Measurements from ENCODE around the gene SPTBN1. TPM values are rescaled to one million over a fixed set of nuclear protein-coding genes. Genes with fewer than 3 reads are reported as not detected.

The SPTBN1 gene
- total and polyA plus RNA-seq, 2 of the 4 experiments (the other 2 are of a cell fraction): 49.1 to 241 TPM

DNA sequence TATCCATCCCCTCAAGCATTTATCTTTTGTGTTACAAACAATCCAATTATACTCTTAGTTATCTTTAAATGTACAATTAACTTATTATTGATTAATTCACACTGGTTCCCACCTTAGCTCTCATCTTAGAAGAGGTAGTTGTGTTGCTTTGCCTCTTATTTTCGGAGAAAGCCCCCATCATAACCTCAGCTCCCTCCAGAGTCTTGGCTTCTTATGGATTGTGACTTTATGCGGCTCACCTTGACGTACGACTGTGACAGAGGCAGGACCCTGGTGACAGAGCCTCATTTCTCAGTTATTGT is 132.9 kb downstream of the SPTBN1 start:
- Histone ChIP-seq H4K8ac (ENCODE audit: low read depth in 2 of 2, low read length in 2 of 2) (no peak overlapping the region), H3K9me1 (ENCODE audit: insufficient read depth, low read length) (peaks cover 13% of the 10 kb centered on the region), H3K27ac (ENCODE audit: insufficient read depth, low read length) (no peak overlapping the region), H4K5ac (ENCODE audit: low read depth, low read length) (no peak overlapping the region; the same call in 1 of the 2 replicates), H2AK5ac (ENCODE audit: low read depth, low read length) (peak overlapping the region; percentile 85), H3K4me2 (ENCODE audit: low read depth, low read length) (no peak overlapping the region), H3K9me3 (ENCODE audit: control insufficient read depth, insufficient read depth, low read length) (no peaks in the 10 kb centered on the region), H3K27me3 (ENCODE audit: control insufficient read depth, insufficient read depth, low read length) (no peaks in the 10 kb centered on the region), H2AK9ac (replicated peaks; ENCODE audit: low read depth, low read length, poor library complexity) (no peak overlapping the region), H3K56ac (ENCODE audit: extremely low read depth, insufficient read depth, low read length) (no peak overlapping the region), H3K14ac (replicated peaks; ENCODE audit: low read depth, low read length) (peak overlapping the region; percentile 80; the same call in 1 of the 2 replicates), H3K36me3 (ENCODE audit: control insufficient read depth, insufficient read depth, low read length) (peaks cover 4% of the 10 kb centered on the region), H3K4me3 (ENCODE audit: insufficient read depth, low read depth, low read length) (no peak overlapping the region), H3K23ac (ENCODE audit: low read depth, low read length) (peak overlapping the region; percentile 60; the same call in 1 of the 2 replicates), H3K18ac (ENCODE audit: low read depth, low read length) (no peak overlapping the region), H3K9ac (ENCODE audit: low read depth, low read length) (no peak overlapping the region), H2AFZ (replicated peaks; ENCODE audit: low read length, poor library complexity) (no peak overlapping the region), H4K91ac (ENCODE audit: insufficient read depth, low read depth, low read length) (peak overlapping the region; percentile 36; the same call in 1 of the 2 replicates), H3K4ac (ENCODE audit: low read depth, low read length) (peak overlapping the region; percentile 77), H2BK20ac (ENCODE audit: low read depth, low read length) (peak overlapping the region; percentile 24; the same call in 1 of the 2 replicates), H2BK5ac (ENCODE audit: low read depth, low read length, poor library complexity, severe bottlenecking) (peak overlapping the region; percentile 23), H2BK120ac (ENCODE audit: low read depth, low read length) (peak overlapping the region; percentile 35; the same call in 1 of the 2 replicates), H2BK15ac (ENCODE audit: low read depth, low read length) (no peak overlapping the region), H3K4me1 (ENCODE audit: control insufficient read depth, insufficient read depth, low read length) (peaks cover 11% of the 10 kb centered on the region), H3K79me1 (ENCODE audit: low read depth in 1 of 2, low read length in 2 of 2) (peaks cover 55 to 83% of the 10 kb centered on the region in 2 experiments), H4K20me1 (ENCODE audit: insufficient read depth, low read length) (peaks cover 14% of the 10 kb centered on the region; the same call in 1 of the 2 replicates)
- ChIA-PET POLR2A (ENCODE audit: unreplicated experiment) (no interaction called here), CTCF (no interaction called here)
- BruUV-seq (replicated peaks): no TSS peak
- DNase-seq (no peak), ATAC-seq (ENCODE audit: low read depth) (no peak)
- dilution Hi-C loops (cut with HindIII; ENCODE audit: low sequenced_read_pairs, unreplicated experiment) (no loop called here), intact Hi-C loops (cut with micrococcal nuclease) (loop anchor here (2.0 kb wide), 1 partner anchor 14 kb away; no protein-coding TSS in a partner anchor), in situ Hi-C loops (cut with MboI; ENCODE audit: low sequenced_read_pairs) (no loop called here)
- 92% methylated on average over 2 of the region's 4 CpGs; no CpG with 5 or more reads in 1 of the 2 experiments for WGBS, 2 experiments (ENCODE audit: extremely low coverage in 2 of 2, insufficient read length in 1 of 2)
- TF ChIP-seq MAZ (IDR thresholded peaks at IDR 0.05; ENCODE audit: borderline replicate concordance, low read depth, low read length): no peak
- no peak for TF ChIP-seq BHLHE40 (IDR thresholded peaks at IDR 0.05; ENCODE audit: low read depth, low read length)
- TF ChIP-seq RCOR1 (IDR thresholded peaks at IDR 0.05; ENCODE audit: insufficient replicate concordance, low read length): no peak
- TF ChIP-seq SMC3 (IDR thresholded peaks at IDR 0.05; ENCODE audit: low read depth, low read length): no peak
- no peak for TF ChIP-seq CEBPB (IDR thresholded peaks at IDR 0.05; ENCODE audit: low read depth, low read length)
- no peak for TF ChIP-seq FOS (IDR thresholded peaks at IDR 0.05; ENCODE audit: low read depth, low read length)
- TF ChIP-seq, protein P1, sequence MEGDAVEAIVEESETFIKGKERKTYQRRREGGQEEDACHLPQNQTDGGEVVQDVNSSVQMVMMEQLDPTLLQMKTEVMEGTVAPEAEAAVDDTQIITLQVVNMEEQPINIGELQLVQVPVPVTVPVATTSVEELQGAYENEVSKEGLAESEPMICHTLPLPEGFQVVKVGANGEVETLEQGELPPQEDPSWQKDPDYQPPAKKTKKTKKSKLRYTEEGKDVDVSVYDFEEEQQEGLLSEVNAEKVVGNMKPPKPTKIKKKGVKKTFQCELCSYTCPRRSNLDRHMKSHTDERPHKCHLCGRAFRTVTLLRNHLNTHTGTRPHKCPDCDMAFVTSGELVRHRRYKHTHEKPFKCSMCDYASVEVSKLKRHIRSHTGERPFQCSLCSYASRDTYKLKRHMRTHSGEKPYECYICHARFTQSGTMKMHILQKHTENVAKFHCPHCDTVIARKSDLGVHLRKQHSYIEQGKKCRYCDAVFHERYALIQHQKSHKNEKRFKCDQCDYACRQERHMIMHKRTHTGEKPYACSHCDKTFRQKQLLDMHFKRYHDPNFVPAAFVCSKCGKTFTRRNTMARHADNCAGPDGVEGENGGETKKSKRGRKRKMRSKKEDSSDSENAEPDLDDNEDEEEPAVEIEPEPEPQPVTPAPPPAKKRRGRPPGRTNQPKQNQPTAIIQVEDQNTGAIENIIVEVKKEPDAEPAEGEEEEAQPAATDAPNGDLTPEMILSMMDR (conservative IDR thresholded peaks at IDR 0.05; ENCODE audit: low read depth, low read length): no peak

All from IMR-90 (cell line).